Spleen (tissue), 11 donors: ENCODE data around the gene ZNF33A. TPM values are rescaled to one million over a fixed set of nuclear protein-coding genes. Genes with fewer than 3 reads are reported as not detected.
A peak's percentile ranks its signal among the peaks of the same experiment; 100 is the strongest.

Source experiments
- DNase-seq: peaks from one replicate; pipeline ENCODE4 v3.0.0-alpha.2; 2020
- H3K27ac ChIP-seq, 8 donors: fragments of 200-600 bp; sonication (generic) in 7 of 8; 1 replicate in 4 of 8; 2 replicates in 4 of 8; pipeline versions ENCODE4 v1.5.0 to v1.8.0; 2016 to 2021; ENCODE audit warnings: inconsistent platforms in 4 of 8, mild to moderate bottlenecking in 4 of 8, moderate library complexity in 1 of 8
- H3K27me3 ChIP-seq, 7 donors: fragments of 200-600 bp; sonication (generic) in 6 of 7; replicated peaks in 1 of 7; 1 replicate in 4 of 7; 2 replicates in 3 of 7; pipeline versions ENCODE4 v1.5.0 to v1.8.0; 2016 to 2021; ENCODE audit warnings: inconsistent platforms in 3 of 7, mild to moderate bottlenecking in 1 of 7
- H3K36me3 ChIP-seq, 6 donors: fragments of 200-600 bp; sonication (generic) in 5 of 6; 1 replicate in 4 of 6; 2 replicates in 2 of 6; pipeline versions ENCODE4 v1.5.0 to v1.8.0; 2016 to 2021; ENCODE audit warnings: inconsistent platforms in 2 of 6
- H3K4me1 ChIP-seq, 6 donors: fragments of 200-600 bp; sonication (generic) in 5 of 6; 1 replicate in 3 of 6; 2 replicates in 3 of 6; pipeline versions ENCODE4 v1.5.0 to v1.8.0; 2016 to 2021; ENCODE audit warnings: inconsistent platforms in 3 of 6
- H3K4me3 ChIP-seq, 8 donors: fragments of 200-600 bp; sonication (generic) in 7 of 8; 1 replicate in 4 of 8; 2 replicates in 4 of 8; pipeline versions ENCODE4 v1.5.0 to v1.8.0; 2016 to 2021; ENCODE audit warnings: inconsistent platforms in 4 of 8, mild to moderate bottlenecking in 4 of 8, moderate library complexity in 2 of 8
- H3K9me3 ChIP-seq, 8 donors: fragments of 200-600 bp; sonication (generic) in 7 of 8; 1 replicate in 4 of 8; 2 replicates in 4 of 8; pipeline versions ENCODE4 v1.5.0 to v1.8.0; 2016 to 2021; ENCODE audit warnings: inconsistent platforms in 4 of 8
- CTCF ChIP-seq, 11 experiments: fragments of 200-600 bp in 7 of 11; fragments of 450-650 bp in 4 of 11; sonication (generic) in 4 of 11; IDR thresholded peaks in 8 of 11; conservative IDR thresholded peaks in 3 of 11; 1 replicate in 7 of 11; 2 replicates in 4 of 11; pipeline versions ENCODE4 v1.4.0 to v1.8.0; 2016 to 2021; ENCODE audit warnings: antibody characterized with exemption in 11 of 11, inconsistent platforms in 4 of 11, mild to moderate bottlenecking in 1 of 11
- POLR2A ChIP-seq, 3 donors: fragments of 450-650 bp; IDR thresholded peaks; one replicate each; pipeline ENCODE4 v1.5.1; 2017; ENCODE audit warnings: antibody characterized with exemption in 3 of 3, mild to moderate bottlenecking in 1 of 3
- POLR2AphosphoS5 ChIP-seq, 3 donors: sonication (generic); formaldehyde crosslinking; IDR thresholded peaks; one replicate each; pipeline ENCODE4 v1.5.1; 2017; ENCODE audit warnings: antibody characterized with exemption in 3 of 3
- WGBS, 5 donors: extraction: QIAGEN DNeasy Blood & Tissue Kit in 3 of 5; methylation state at CpG; one replicate each; pipeline versions ENCODE4 v1.1.5 to v1.1.7; 2013 to 2018; 5-methylcytosine and 5-hydroxymethylcytosine counted together
- intact Hi-C: fragments of 100-400 bp; cut with DNase I; formaldehyde crosslinking; loops from one replicate; pipeline ENCODE4 v1.15.0; 2023; ENCODE audit warnings: low total_unique reads
- polyA plus RNA-seq, 3 donors: library from polyadenylated mRNA; stranded (reverse); fragments of 200-250 nt; gene quantifications; one replicate each; pipeline ENCODE4 v1.2.1, GENCODE V29; 2013
- total RNA-seq, 7 donors: library from RNA; depleted of rRNA in 3 of 7; stranded (reverse); fragments of >200 nt in 3 of 7; fragmentation: NEBNext Ultra II Directional in 4 of 7; extraction: Animal tissue kit (Norgen Biotek cat#: 25700) in 4 of 7; gene quantifications; one replicate each; pipeline versions ENCODE4 v1.1.0 to v1.2.1, GENCODE V29; 2016 to 2021
- donor health status: healthy with polysubstance abuse.
- donor health status: DM: no; HTN: no; CAD: no; lungs with moderate emphysema.
- donor health status: DM: no; HTN: no; CAD: no.
- donor health status: Bipolar disorder and iron deficiency.
- donor health status: healthy.
- donor health status: DM: no; HTN: no; CAD: no.
- donor health status: DM: yes; HTN: yes; CAD: no.

The ZNF33A gene
- total and polyA plus RNA-seq, 10 donors: 8.9 to 61.6 (median 37.5) TPM

GRCh38 chr10:38094158-38094926, 83.9 kb downstream of the ZNF33A start, which contains the start of gene ZNF37A:
TSS of gene ZNF37A (plus strand) at chr10:38094337. CDS start at chr10:38096618, 2,281 bp downstream.
- peak within 1 kb of the TSS; percentile 84 to 92 (median 86) for H3K27ac ChIP-seq
- WGBS, 5 donors: 0 to 1% (median 0%) methylated on average over 31 to 59 of the region's 59 CpGs
- peak; percentile 97 for DNase-seq
- TF ChIP-seq POLR2AphosphoS5 (IDR thresholded peaks at IDR 0.05): peak; percentile 81 to 92 (median 83)
- TF ChIP-seq CTCF (IDR thresholded peaks at IDR 0.05 in 8 of 11, conservative IDR thresholded peaks at IDR 0.05 in 3 of 11): peak in 4 of 11 experiments; percentile 5 to 39 (median 24)
- TF ChIP-seq POLR2A (IDR thresholded peaks at IDR 0.05): peak in 1 of 3 donors; percentile 33
- no peaks in the 10 kb centered on the region for H3K27me3 ChIP-seq
- intact Hi-C loops: loop anchor here (10.0 kb wide), 3 partner anchors 80 to 240 kb away; partner anchors contain the start of genes ZNF248, ZNF25 and ZNF33A
- H3K4me3 ChIP-seq: peak within 1 kb of the TSS; percentile 64 to 85 (median 76)
- H3K36me3 ChIP-seq: peaks cover 0 to 38% (median 30%) of the 10 kb centered on the region in 6 donors
- peaks cover 0 to 11% (median 6%) of the 10 kb centered on the region in 8 donors for H3K9me3 ChIP-seq
- H3K4me1 ChIP-seq: peaks cover 5 to 28% (median 18%) of the 10 kb centered on the region in 6 donors

GRCh38 chr10:38094927-38095574, 84.6 kb downstream of the ZNF33A start:
- TF ChIP-seq POLR2A (IDR thresholded peaks at IDR 0.05) (no peak), CTCF (IDR thresholded peaks at IDR 0.05 in 8 of 11, conservative IDR thresholded peaks at IDR 0.05 in 3 of 11) (no peak), POLR2AphosphoS5 (IDR thresholded peaks at IDR 0.05) (no peak)
- peaks cover 5 to 28% (median 18%) of the 10 kb centered on the region in 6 donors for H3K4me1 ChIP-seq
- peaks cover 0 to 18% (median 13%) of the 10 kb centered on the region in 8 donors for H3K9me3 ChIP-seq
- 56 to 81% (median 65%) methylated on average over 10 to 21 of the region's 21 CpGs for WGBS, 5 donors
- peak overlapping the region; percentile 84 to 92 (median 86) for H3K27ac ChIP-seq
- no peaks in the 10 kb centered on the region for H3K27me3 ChIP-seq
- intact Hi-C loops: loop anchor here (10.0 kb wide), 3 partner anchors 80 to 240 kb away; partner anchors contain the start of genes ZNF248, ZNF25 and ZNF33A
- peaks cover 0 to 45% (median 36%) of the 10 kb centered on the region in 6 donors for H3K36me3 ChIP-seq
- no peak for DNase-seq
- H3K4me3 ChIP-seq: peak overlapping the region; percentile 64 to 85 (median 76)

- Histone ChIP-seq H3K27ac (no peak overlapping the region), H3K27me3 (no peaks in the 10 kb centered on the region), H3K36me3 (peaks cover 20 to 91% (median 64%) of the 10 kb centered on the region in 6 donors), H3K4me1 (no peaks in the 10 kb centered on the region), H3K9me3 (peaks cover 8 to 97% (median 91%) of the 10 kb centered on the region in 8 donors), H3K4me3 (no peak overlapping the region)
- TF ChIP-seq POLR2A (IDR thresholded peaks at IDR 0.05): no peak
- TF ChIP-seq POLR2AphosphoS5 (IDR thresholded peaks at IDR 0.05): no peak
- no peak for TF ChIP-seq CTCF (IDR thresholded peaks at IDR 0.05 in 8 of 11, conservative IDR thresholded peaks at IDR 0.05 in 3 of 11)
- WGBS, 5 donors: 86 to 93% (median 88%) methylated on average over 1 of the region's 1 CpG
- intact Hi-C loops: no loop called here
- no peak for DNase-seq
Observed at GRCh38 chr10:38102880-38103279, 92.4 kb downstream of the ZNF33A start.
